Measurements from ENCODE around the gene ITIH3. TPM values are rescaled to one million over a fixed set of nuclear protein-coding genes. Genes with fewer than 3 reads are reported as not detected.
A peak's percentile ranks its signal among the peaks of the same experiment; 100 is the strongest.

ITIH3 gene
- total and polyA plus RNA-seq, 9 donors: 0.35 to 2.9 (median 1.2) TPM

- DNase-seq: peak; percentile 46
- Histone ChIP-seq H3K27ac (ENCODE audit: low read length) (peak overlapping the region; percentile 3), H3K4me3 (ENCODE audit: low read length) (no peak overlapping the region), H3K9me3 (replicated peaks; ENCODE audit: control insufficient read depth, low read depth, low read length) (no peaks in the 10 kb centered on the region), H3K36me3 (ENCODE audit: control insufficient read depth, insufficient read depth, low read length) (peaks cover 38% of the 10 kb centered on the region), H3K4me1 (ENCODE audit: control insufficient read depth, insufficient read depth, low read length) (peaks cover 64% of the 10 kb centered on the region), H3K27me3 (ENCODE audit: control insufficient read depth, insufficient read depth, low read length) (no peaks in the 10 kb centered on the region)
- 64% methylated on average over 7 of the region's 7 CpGs for WGBS (ENCODE audit: insufficient coverage)
Measured at GRCh38 chr3:52842424-52842823, 47.8 kb downstream of the ITIH3 start.

GRCh38 chr3:52843108-52843865 is 48.7 kb downstream of the ITIH3 start:
- no peak overlapping the region for H3K4me3 ChIP-seq (ENCODE audit: low read length)
- H3K4me1 ChIP-seq (ENCODE audit: control insufficient read depth, insufficient read depth, low read length): peaks cover 58% of the 10 kb centered on the region
- peak overlapping the region; percentile 3 for H3K27ac ChIP-seq (ENCODE audit: low read length)
- peaks cover 42% of the 10 kb centered on the region for H3K36me3 ChIP-seq (ENCODE audit: control insufficient read depth, insufficient read depth, low read length)
- WGBS (ENCODE audit: insufficient coverage): 60% methylated on average over 20 of the region's 20 CpGs
- no peaks in the 10 kb centered on the region for H3K9me3 ChIP-seq (replicated peaks; ENCODE audit: control insufficient read depth, low read depth, low read length)
- no peaks in the 10 kb centered on the region for H3K27me3 ChIP-seq (ENCODE audit: control insufficient read depth, insufficient read depth, low read length)
- DNase-seq: no peak

- H3K27me3 ChIP-seq (ENCODE audit: control insufficient read depth, insufficient read depth, low read length): no peaks in the 10 kb centered on the region
- H3K36me3 ChIP-seq (ENCODE audit: control insufficient read depth, insufficient read depth, low read length): peaks cover 48% of the 10 kb centered on the region
- H3K27ac ChIP-seq (ENCODE audit: low read length): no peak overlapping the region
- no peaks in the 10 kb centered on the region for H3K9me3 ChIP-seq (replicated peaks; ENCODE audit: control insufficient read depth, low read depth, low read length)
- H3K4me1 ChIP-seq (ENCODE audit: control insufficient read depth, insufficient read depth, low read length): peaks cover 60% of the 10 kb centered on the region
- no peak for DNase-seq
- no peak overlapping the region for H3K4me3 ChIP-seq (ENCODE audit: low read length)
- WGBS (ENCODE audit: insufficient coverage): 80% methylated on average over 1 of the region's 2 CpGs
Measured at GRCh38 chr3:52843881-52844280, 49.3 kb downstream of the ITIH3 start.

GRCh38 chr3:52844290-52844975 is 49.8 kb downstream of the ITIH3 start:
- no peak overlapping the region for H3K4me3 ChIP-seq (ENCODE audit: low read length)
- H3K27ac ChIP-seq (ENCODE audit: low read length): peak overlapping the region; percentile 62
- no peaks in the 10 kb centered on the region for H3K27me3 ChIP-seq (ENCODE audit: control insufficient read depth, insufficient read depth, low read length)
- peaks cover 50% of the 10 kb centered on the region for H3K36me3 ChIP-seq (ENCODE audit: control insufficient read depth, insufficient read depth, low read length)
- peaks cover 64% of the 10 kb centered on the region for H3K4me1 ChIP-seq (ENCODE audit: control insufficient read depth, insufficient read depth, low read length)
- DNase-seq: no peak
- WGBS (ENCODE audit: insufficient coverage): 90% methylated on average over 9 of the region's 18 CpGs
- no peaks in the 10 kb centered on the region for H3K9me3 ChIP-seq (replicated peaks; ENCODE audit: control insufficient read depth, low read depth, low read length)

GRCh38 chr3:52845157-52845556 is 50.6 kb downstream of the ITIH3 start:
- no peaks in the 10 kb centered on the region for H3K9me3 ChIP-seq (replicated peaks; ENCODE audit: control insufficient read depth, low read depth, low read length)
- H3K4me3 ChIP-seq (ENCODE audit: low read length): no peak overlapping the region
- no peaks in the 10 kb centered on the region for H3K27me3 ChIP-seq (ENCODE audit: control insufficient read depth, insufficient read depth, low read length)
- peaks cover 64% of the 10 kb centered on the region for H3K4me1 ChIP-seq (ENCODE audit: control insufficient read depth, insufficient read depth, low read length)
- WGBS (ENCODE audit: insufficient coverage): 60% methylated on average over 1 of the region's 6 CpGs
- H3K27ac ChIP-seq (ENCODE audit: low read length): peak overlapping the region; percentile 62
- H3K36me3 ChIP-seq (ENCODE audit: control insufficient read depth, insufficient read depth, low read length): peaks cover 54% of the 10 kb centered on the region
- DNase-seq: peak; percentile 68

- Histone ChIP-seq H3K27me3 (ENCODE audit: control insufficient read depth, insufficient read depth, low read length) (no peaks in the 10 kb centered on the region), H3K4me1 (ENCODE audit: control insufficient read depth, insufficient read depth, low read length) (peaks cover 64% of the 10 kb centered on the region), H3K27ac (ENCODE audit: low read length) (peak overlapping the region; percentile 35), H3K4me3 (ENCODE audit: low read length) (no peak overlapping the region), H3K9me3 (replicated peaks; ENCODE audit: control insufficient read depth, low read depth, low read length) (no peaks in the 10 kb centered on the region), H3K36me3 (ENCODE audit: control insufficient read depth, insufficient read depth, low read length) (peaks cover 50% of the 10 kb centered on the region)
- no peak for DNase-seq
- WGBS (ENCODE audit: insufficient coverage): 33% methylated on average over 1 of the region's 7 CpGs
Measured at GRCh38 chr3:52845691-52846431, 51.3 kb downstream of the ITIH3 start.

- Histone ChIP-seq H3K36me3 (ENCODE audit: control insufficient read depth, insufficient read depth, low read length) (peaks cover 50% of the 10 kb centered on the region), H3K4me3 (ENCODE audit: low read length) (no peak overlapping the region), H3K9me3 (replicated peaks; ENCODE audit: control insufficient read depth, low read depth, low read length) (no peaks in the 10 kb centered on the region), H3K27ac (ENCODE audit: low read length) (no peak overlapping the region), H3K4me1 (ENCODE audit: control insufficient read depth, insufficient read depth, low read length) (peaks cover 57% of the 10 kb centered on the region), H3K27me3 (ENCODE audit: control insufficient read depth, insufficient read depth, low read length) (no peaks in the 10 kb centered on the region)
- WGBS (ENCODE audit: insufficient coverage): 48% methylated on average over 11 of the region's 15 CpGs
- no peak for DNase-seq
Measured at GRCh38 chr3:52846432-52846965, 51.9 kb downstream of the ITIH3 start.

GRCh38 chr3:52847241-52847640 is 52.6 kb downstream of the ITIH3 start:
- WGBS (ENCODE audit: insufficient coverage): 90% methylated on average over 5 of the region's 6 CpGs
- Histone ChIP-seq H3K4me3 (ENCODE audit: low read length) (no peak overlapping the region), H3K9me3 (replicated peaks; ENCODE audit: control insufficient read depth, low read depth, low read length) (no peaks in the 10 kb centered on the region), H3K36me3 (ENCODE audit: control insufficient read depth, insufficient read depth, low read length) (peaks cover 56% of the 10 kb centered on the region), H3K27me3 (ENCODE audit: control insufficient read depth, insufficient read depth, low read length) (no peaks in the 10 kb centered on the region), H3K4me1 (ENCODE audit: control insufficient read depth, insufficient read depth, low read length) (peaks cover 50% of the 10 kb centered on the region), H3K27ac (ENCODE audit: low read length) (no peak overlapping the region)
- no peak for DNase-seq

- Histone ChIP-seq H3K4me3 (ENCODE audit: low read length) (no peak overlapping the region), H3K27ac (ENCODE audit: low read length) (no peak overlapping the region), H3K9me3 (replicated peaks; ENCODE audit: control insufficient read depth, low read depth, low read length) (no peaks in the 10 kb centered on the region), H3K4me1 (ENCODE audit: control insufficient read depth, insufficient read depth, low read length) (peaks cover 45% of the 10 kb centered on the region), H3K27me3 (ENCODE audit: control insufficient read depth, insufficient read depth, low read length) (no peaks in the 10 kb centered on the region), H3K36me3 (ENCODE audit: control insufficient read depth, insufficient read depth, low read length) (peaks cover 55% of the 10 kb centered on the region)
- WGBS (ENCODE audit: insufficient coverage): 83% methylated on average over 7 of the region's 7 CpGs
- DNase-seq: no peak
Measured at GRCh38 chr3:52847726-52848125, 53.1 kb downstream of the ITIH3 start.

GRCh38 chr3:52848617-52849016 is 54.0 kb downstream of the ITIH3 start:
- Histone ChIP-seq H3K27ac (ENCODE audit: low read length) (peak overlapping the region; percentile 42), H3K9me3 (replicated peaks; ENCODE audit: control insufficient read depth, low read depth, low read length) (no peaks in the 10 kb centered on the region), H3K4me3 (ENCODE audit: low read length) (no peak overlapping the region), H3K27me3 (ENCODE audit: control insufficient read depth, insufficient read depth, low read length) (no peaks in the 10 kb centered on the region), H3K36me3 (ENCODE audit: control insufficient read depth, insufficient read depth, low read length) (peaks cover 53% of the 10 kb centered on the region), H3K4me1 (ENCODE audit: control insufficient read depth, insufficient read depth, low read length) (peaks cover 36% of the 10 kb centered on the region)
- peak; percentile 40 for DNase-seq
- WGBS (ENCODE audit: insufficient coverage): 84% methylated on average over 4 of the region's 7 CpGs
